GM12872 (cell line): ENCODE results near the gene NIPBL.

Experiments used
- CTCF ChIP-seq: IDR thresholded peaks from 3 replicates; pipeline ENCODE4 v1.5.1; 2011; ENCODE audit warnings: low read depth, mild to moderate bottlenecking, low read length, moderate library complexity; ENCODE audit not compliant: insufficient read depth

NIPBL gene

GRCh38 chr5:36969700-36970395 is 93.3 kb downstream of the NIPBL start:
- TF ChIP-seq CTCF: no peak

DNA sequence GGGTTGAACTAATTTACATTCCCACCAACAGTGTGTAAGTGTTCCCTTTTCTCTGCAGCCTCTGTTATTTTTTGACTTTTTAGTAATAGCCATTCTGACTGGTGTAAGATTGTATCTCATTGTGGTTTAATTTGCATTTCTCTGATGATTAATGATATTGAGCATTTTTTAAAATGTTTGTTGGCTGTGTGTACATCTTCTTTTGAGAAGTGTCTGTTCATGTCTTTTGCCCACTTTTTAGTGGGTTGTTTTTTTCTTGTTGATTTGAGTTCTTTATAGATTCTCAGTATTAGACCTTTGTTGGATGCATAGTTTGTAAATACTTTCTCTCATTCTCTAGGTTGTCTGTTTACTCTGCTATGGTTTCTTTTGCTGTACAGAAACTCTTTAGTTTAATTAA is 101.6 kb downstream of the NIPBL start:
- no peak for TF ChIP-seq CTCF

DNA sequence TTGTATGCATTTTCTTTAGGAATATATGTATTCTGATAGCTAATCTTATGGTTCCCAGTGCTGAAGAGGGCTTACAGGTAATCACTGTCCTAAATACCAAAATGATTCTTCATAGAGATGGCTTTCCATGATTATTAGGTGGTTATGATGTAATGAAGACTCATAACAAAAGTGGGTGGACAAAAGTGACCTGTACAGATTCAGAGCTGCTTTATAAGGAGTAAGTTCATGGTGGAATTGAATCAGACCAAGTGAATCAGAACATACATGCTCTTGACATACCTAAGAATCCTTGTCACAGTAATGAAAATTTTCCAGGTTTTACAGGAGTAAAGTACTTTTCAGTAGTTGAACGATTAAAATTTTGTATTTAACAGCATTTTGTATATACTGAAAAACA is 105.6 kb downstream of the NIPBL start:
- TF ChIP-seq CTCF: no peak

DNA sequence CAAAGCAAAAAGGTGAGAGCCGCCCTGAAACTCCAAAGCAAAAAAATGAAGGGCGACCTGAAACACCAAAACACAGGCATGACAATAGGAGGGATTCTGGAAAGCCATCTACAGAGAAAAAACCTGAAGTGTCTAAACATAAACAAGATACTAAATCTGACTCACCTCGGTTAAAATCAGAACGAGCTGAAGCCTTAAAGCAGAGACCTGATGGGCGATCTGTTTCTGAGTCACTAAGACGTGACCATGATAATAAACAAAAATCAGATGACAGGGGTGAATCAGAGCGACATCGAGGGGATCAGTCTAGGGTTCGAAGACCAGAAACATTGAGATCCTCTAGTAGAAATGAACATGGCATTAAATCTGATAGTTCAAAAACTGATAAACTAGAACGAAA is 108.8 kb downstream of the NIPBL start:
- no peak for TF ChIP-seq CTCF

GRCh38 chr5:36988396-36988795 is 111.8 kb downstream of the NIPBL start:
- TF ChIP-seq CTCF: no peak

DNA sequence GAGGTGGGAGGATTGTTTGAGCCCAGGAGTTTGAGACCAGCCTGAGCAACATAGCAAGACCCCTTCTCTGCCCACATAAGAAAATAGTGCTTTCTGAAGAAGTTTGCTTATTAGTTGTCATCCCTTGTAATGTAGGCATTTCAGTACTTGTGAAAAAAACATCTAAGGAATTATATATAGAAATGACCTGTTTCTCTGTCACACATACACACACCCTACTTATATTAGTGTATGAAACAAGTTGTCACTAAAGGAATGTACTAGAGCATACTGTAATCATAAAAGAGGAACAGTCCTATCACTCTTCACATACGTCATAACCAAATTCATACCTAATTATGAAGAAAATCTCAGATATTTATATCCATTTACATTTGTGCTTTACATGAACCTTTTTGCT is 122.0 kb downstream of the NIPBL start:
- no peak for TF ChIP-seq CTCF

- TF ChIP-seq CTCF: no peak
Measured at GRCh38 chr5:37002176-37002751, 125.7 kb downstream of the NIPBL start.
